Forelimb muscle (tissue), 1 donor: Measurements from ENCODE around the gene NPB. TPM values are rescaled to one million over a fixed set of nuclear protein-coding genes. Genes with fewer than 3 reads are reported as not detected.

ENCODE experiments used
- DNase-seq: peaks from one replicate; pipeline ENCODE4 v3.0.0-alpha.2; 2013; ENCODE audit warnings: low read depth
- polyA plus RNA-seq: library from polyadenylated mRNA; unstranded; fragments of 120-200 nt; gene quantifications from one replicate; pipeline ENCODE4 v1.2.1, GENCODE V29; 2013; ENCODE audit not compliant: insufficient read length

NPB gene
- polyA plus RNA-seq, 1 donor = 0.42 TPM

DNA sequence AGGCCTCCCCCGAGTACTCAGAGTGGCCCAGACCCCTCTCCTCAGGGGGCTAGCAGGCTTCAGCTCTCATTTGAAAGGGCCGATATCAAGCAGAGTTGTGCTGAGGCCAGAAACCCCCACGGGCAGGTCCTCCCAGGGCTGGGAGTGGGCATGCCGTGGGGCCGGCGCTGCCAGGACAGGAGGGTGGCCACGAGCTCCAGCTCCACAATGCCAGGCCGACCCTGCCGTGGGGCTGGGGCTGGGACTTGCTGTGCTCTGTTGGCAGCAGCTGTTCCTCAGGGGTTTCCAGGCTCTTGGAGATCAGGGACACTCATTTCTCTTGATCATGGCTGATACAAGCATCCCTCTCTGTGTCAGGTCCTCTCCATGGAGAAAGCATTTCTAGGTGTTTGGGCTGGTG is 3.2 kb upstream of the NPB start:
- DNase-seq = no peak

DNA sequence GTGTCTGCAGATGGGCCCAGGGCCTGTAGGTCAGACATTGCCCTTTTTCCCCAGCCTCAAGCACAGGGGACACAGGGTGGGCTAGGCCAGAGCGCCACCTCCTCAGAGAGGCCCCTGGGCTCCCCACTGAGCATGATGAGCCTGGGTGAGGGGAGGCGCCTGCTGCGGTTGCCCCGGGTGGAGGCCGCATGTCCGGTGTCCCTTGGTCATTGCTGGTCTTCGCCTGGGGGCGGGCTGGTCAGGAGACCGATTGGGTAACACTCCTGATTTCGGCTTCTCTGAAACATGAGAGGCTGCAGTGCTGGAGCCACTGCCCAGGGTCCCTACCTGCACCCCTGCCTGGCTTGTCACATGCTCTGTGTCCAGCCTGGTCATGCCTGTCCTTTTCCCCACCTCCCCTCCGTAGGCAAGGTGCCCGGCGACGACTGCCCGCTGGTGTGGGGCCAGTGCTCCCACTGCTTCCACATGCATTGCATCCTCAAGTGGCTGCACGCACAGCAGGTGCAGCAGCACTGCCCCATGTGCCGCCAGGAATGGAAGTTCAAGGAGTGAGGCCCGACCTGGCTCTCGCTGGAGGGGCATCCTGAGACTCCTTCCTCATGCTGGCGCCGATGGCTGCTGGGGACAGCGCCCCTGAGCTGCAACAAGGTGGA is 2.4 kb upstream of the NPB start:
- no peak for DNase-seq

GRCh38 chr17:81900181-81900820 is 1.7 kb upstream of the NPB start:
- DNase-seq = no peak

DNA sequence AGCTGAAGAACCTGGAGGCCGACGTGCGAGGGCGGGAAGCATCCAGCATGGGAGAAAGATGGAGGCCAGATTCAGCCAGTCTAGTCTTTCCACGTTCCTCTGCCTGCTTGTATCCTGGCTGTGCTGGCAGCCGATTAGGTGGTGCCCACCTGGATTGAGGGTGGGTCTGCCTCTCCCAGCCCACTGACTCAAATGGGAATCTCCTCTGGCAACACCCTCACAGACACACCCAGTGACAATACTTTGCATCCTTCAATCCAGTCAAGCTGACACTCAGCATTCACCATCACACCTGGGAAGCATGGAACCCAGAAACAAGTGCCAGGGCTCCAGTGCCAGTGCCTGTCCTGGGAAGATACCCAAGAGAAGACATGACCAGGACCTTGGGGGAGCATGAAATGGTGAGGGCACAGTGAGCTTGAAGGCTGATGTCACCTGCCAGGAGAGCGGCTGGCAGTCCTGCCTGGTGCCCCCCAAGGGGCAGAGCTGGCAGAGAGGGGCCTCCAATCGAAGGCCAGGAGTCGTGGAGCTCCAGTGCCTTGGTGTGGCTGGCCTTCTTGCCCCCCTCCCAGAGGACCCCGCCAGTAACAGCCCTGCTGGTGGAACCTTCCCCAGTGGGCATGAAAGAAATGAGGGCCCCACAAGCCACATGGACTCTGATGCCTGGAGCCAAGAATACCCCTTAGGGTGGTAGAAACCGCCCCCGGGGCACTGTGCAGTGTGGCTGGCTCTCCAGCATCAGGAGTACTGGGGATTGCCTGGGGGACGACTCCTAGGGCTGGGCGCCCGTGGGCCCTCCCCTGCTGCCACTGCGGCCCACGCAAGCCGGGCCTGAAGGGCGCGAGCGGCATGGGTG is 643 bp upstream of the NPB start:
- no peak for DNase-seq

DNA sequence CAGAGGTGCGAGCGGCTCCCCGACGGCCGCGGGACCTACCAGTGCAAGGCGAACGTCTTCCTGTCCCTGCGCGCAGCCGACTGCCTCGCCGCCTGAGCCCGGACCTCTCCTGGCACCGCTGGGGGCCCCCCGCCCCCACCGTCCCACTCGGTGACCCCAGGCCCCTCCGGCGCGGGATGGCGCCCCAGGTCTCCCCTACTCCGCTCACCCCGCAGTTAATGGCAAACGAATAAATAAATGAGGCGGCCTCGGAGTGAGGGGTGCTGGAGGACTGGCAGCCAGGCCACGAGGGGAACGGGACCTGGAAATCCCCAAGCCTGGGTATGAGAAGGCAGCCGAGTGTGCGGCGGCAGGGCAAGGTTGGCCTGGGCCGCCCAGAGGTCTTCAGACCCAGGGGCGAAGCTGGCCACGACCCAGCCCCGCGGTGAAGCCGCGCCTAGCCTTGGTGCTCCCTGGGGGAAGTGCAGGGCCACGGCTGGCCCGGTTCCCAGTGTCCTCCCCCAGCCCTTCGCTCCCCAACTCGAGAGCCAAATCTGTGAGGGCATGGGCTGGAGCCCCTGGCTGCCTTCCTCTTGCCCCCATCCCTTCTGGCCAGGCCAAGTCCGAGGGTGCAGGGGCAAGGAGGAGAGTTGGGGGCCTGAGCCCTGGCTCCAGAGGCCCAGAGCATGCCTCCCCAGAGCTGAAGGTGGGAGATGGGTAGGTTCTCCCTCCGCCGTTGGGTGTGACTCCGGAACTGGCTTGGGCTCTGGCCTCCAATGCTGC is 796 bp downstream of the NPB start:
- DNase-seq = no peak

GRCh38 chr17:81903415-81903831 is 1.4 kb downstream of the NPB start:
- no peak for DNase-seq

DNA sequence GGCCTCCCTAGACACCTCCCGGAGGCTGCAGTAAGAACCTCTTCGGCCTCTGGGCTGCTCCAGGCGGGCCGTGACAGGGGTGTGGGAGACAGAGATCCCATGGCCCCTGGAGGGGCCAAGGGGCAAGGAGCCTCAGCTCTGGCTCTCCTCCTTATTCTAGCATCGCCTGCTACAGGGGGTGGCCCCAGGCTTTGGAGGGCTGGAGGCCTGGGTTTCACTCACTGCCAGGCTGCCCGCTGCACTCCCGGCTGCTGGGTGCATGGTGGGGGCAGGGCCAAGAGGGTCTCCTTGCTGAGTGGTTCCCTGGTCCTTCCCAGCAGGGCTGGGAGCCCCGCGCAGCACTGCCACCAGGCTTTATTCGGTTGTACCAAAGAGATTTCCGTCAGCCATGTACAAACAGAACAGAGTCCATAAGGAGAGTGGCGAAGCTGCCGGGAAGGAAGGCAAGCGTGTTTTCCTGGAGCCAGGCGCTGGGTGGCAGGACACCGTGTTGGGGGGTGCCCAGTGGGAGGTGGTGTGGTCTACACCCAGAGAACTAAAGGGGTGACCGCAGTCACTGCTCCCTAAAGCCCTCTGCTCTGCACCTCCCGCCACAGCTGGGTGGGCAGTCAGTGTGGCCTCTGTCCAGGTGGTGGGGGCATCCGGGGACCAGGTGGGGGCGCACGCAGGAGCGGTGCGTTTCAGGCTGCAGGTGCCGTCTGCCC is 2.0 kb downstream of the NPB start:
- no peak for DNase-seq

DNA sequence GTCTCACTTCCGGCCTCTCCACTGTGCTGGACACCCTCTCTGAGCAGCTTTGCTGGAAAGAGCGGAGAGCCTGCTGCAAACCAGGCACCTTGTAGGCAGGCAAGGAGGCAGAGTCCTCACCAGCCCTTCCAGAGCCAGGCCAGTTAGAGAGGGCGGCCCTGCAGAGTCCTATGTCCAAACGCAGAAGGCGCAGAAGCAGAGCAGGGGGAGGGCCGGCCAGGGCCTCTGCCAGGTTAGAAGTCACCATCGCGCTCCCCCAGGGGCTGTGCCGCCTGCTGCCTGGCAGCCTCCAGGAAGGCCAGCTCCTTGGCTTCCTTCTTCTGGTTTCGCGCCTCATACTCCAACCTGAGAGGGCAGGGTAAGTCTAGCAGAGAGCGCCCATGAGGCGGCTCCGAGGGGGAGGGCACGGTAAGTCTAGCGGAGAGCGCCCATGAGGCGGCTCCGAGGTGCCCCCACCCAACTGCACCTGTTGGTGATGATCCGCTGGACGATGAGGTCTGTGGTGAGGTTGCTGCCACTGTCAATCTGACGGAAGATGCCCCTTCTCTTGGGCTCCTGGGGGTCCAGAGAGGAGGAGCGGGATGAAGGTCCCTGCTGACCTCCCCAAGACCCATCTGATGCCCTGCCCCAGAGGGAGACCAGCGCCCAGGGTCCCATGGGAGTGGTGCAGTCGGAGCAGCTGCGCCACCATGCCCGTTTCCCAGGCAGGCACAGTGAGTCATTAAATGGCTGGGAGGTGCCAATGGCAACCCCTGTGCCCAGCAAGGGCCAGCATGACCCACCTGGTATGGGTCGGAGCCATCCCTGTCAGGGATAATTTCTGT is 2.8 kb downstream of the NPB start:
- DNase-seq = no peak

- no peak for DNase-seq
Measured at GRCh38 chr17:81905424-81905875, 3.4 kb downstream of the NPB start.

DNA sequence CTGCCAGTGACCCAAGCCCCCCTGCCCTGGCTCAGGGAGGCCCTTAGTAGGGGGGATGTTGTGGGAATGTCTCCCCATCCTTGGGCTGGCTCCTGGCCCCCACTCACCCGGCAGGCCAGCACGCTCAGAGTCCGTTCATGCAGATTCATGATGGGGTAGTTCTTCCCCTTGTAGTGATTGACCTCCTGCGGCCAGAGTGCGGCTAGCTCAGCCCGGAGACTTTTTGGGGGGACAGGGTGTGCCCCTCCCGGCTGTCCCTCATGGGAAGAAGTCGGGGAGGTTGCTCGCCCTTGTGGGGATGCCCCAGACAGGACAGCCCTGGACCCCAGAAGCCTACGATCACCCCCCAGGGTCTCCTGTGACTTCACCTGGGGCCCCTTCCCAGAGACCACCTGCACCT is 4.0 kb downstream of the NPB start:
- no peak for DNase-seq

- no peak for DNase-seq
Measured at GRCh38 chr17:81906476-81907218, 4.6 kb downstream of the NPB start.

- no peak for DNase-seq
Measured at GRCh38 chr17:81907219-81908145, 5.4 kb downstream of the NPB start.

- no peak for DNase-seq
Measured at GRCh38 chr17:81908793-81909192, 6.8 kb downstream of the NPB start.

GRCh38 chr17:81909231-81909630 is 7.2 kb downstream of the NPB start:
- no peak for DNase-seq

DNA sequence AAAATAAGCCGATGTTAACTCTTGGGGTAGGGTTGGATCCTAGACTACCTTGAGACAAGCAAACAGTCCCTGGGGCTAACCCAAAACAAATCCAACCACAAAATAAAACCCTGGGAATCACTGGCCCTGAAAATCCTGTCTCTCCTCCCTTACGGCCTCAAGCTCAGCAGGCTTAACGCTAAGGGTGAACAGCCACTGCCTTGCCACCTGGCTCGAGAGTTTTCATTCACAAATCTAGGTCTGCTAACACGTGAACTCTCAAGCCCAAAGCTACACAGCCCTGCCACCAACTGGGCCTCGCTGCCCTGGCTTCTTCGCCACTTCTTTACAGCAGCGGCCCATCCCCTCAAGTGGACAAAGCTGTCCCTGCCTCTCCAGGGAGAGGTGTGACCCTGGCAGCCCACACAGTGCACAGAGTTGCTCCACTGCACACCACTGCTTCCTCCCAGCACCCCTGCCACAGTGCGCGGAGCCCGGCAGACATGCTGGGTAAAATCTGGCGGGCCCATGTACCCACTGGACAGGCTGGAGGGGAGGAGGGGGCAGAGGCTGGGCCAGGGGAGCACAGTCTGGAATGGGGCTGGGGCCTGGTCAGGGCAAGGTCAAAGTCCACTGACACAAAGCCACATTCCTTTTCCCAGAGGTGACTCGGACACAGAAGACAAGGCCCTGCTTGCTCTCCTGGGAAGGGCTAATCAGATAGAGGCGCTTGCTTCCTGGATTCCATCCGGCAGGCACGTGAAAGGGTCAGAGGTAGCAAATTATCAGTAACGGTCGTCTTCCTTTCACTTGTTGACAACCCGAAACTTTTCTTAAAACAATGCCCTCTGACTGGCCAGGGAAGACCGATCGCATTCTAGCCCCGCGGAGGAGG is 8.2 kb downstream of the NPB start:
- no peak for DNase-seq

- DNase-seq = no peak
Measured at GRCh38 chr17:81910840-81911276, 8.8 kb downstream of the NPB start.

GRCh38 chr17:81911277-81911961 is 9.4 kb downstream of the NPB start, which contains the start of gene PCYT2:
Gene PCYT2 (minus strand): TSS chr17:81911399. CDS start chr17:81911355, 44 bp downstream.
- peak; percentile 50 for DNase-seq
